Neural cell (in vitro differentiated cells): ENCODE data around the gene HMGCS2.

Experiments used
- CTCF ChIP-seq: fragments of 450-650 bp; IDR thresholded peaks from 2 replicates; pipeline ENCODE4 v1.5.1; 2014; ENCODE audit warnings: antibody characterized with exemption, mild to moderate bottlenecking, moderate library complexity; ENCODE audit not compliant: poor library complexity, severe bottlenecking
- EZH2 ChIP-seq: fragments of 200-600, 300-800 bp; shearing (Covaris generic), sonication (generic); IDR thresholded peaks from 2 replicates; pipeline ENCODE4 v1.6.1; 2014; ENCODE audit warnings: antibody characterized with exemption, low read length, borderline replicate concordance, mild to moderate bottlenecking; ENCODE audit not compliant: insufficient read depth, poor library complexity, severe bottlenecking
- POLR2AphosphoS5 ChIP-seq: IDR thresholded peaks from 2 replicates; pipeline ENCODE4 v1.6.1; 2012
- REST ChIP-seq: IDR thresholded peaks from 2 replicates; pipeline ENCODE4 v1.6.1; 2012; ENCODE audit warnings: borderline replicate concordance
- TAF1 ChIP-seq: IDR thresholded peaks from 2 replicates; pipeline ENCODE4 v1.6.1; 2012; ENCODE audit warnings: low read depth

GRCh38 chr1:119784191-119784781 is 15.6 kb upstream of the HMGCS2 start:
- TF ChIP-seq CTCF (no peak), TAF1 (no peak), EZH2 (no peak), POLR2AphosphoS5 (no peak), REST (no peak)
